GM15510 (cell line): ENCODE results near the gene CASTOR1.

ENCODE experiments used
- POLR2A ChIP-seq: IDR thresholded peaks from 3 replicates; pipeline ENCODE4 v1.6.1; 2011; ENCODE audit warnings: borderline replicate concordance; ENCODE audit not compliant: insufficient read length; ENCODE audit errors: extremely low read depth

Gene CASTOR1

DNA sequence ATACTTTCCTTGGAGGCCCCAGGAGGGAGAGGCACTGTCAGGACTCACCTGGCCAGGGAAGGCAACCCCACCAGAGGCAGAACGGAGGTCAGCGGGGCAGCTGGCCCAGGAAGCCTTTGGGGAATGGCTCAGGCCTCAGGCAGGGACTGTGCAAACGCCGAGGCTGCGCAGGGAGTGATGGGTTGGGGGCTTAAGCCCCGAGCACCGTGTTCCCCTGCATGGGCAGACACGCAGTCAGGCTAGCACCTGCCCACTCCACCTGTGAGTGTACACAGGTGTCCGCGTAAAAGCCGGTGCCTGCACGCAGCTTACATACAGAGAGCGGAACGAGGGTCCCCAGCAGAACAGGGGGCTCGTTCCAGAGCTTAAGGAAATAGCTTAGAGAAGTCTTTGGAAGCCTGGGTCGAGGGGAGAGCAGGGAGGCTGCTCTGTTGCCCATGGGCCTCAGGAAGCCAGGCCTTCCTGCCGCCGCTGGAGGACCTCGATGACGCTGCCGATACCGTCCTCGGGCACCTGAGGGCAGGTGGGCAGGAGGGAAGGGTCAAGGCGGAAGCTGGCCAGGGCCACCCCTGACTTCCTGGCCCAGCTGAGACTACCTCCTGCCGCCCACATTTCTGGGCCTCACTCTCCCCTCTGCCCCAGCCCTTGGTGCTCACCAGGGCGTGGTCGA is 4.0 kb downstream of the CASTOR1 start:
- no peak for TF ChIP-seq POLR2A

- TF ChIP-seq POLR2A: no peak
These were observed 4.6 kb downstream of the CASTOR1 start for GRCh38 chr22:30284666-30285065.

GRCh38 chr22:30284172-30284571 is 5.1 kb downstream of the CASTOR1 start:
- no peak for TF ChIP-seq POLR2A

DNA sequence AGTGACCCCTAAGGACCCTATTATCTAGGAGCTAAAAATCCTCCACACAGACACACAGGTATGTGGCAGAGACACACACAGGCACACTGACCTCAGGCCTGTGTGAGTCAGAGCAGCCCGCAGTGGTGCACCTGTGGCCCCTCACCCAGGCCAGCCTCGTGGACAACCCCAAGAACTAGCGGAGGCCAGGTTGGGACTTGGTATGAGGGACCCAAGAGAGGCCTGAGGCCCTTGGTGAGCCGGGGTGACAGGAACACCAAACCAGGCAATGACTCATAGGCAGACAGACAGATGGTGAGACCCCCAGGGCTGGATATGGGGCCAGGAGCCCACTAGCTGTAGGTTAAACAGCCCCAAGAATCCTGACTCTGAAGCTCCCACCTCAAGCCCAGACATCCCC is 6.0 kb downstream of the CASTOR1 start:
- TF ChIP-seq POLR2A: no peak

DNA sequence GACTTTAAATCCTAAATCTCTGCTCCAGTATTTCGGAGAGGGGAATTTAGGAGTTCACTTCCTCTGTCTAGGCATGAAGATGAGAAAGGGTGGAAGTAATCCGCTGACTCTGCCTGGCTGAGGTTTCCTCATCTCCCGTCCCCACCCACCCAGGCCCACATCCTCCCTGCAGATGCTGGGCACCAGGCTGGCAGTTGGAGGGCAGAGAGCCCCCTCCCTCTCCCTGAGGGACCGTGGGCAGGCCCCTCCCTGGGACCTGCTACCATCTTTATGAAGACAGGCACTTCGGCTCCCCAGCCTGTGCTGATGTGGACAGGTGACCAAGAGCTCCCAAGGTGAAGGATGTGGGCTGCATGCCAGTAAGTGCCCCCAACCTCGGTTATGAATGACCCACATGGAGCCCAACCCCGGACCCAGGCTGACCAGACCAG is 6.7 kb downstream of the CASTOR1 start:
- no peak for TF ChIP-seq POLR2A

GRCh38 chr22:30280505-30280904 is 8.8 kb downstream of the CASTOR1 start:
- no peak for TF ChIP-seq POLR2A

- no peak for TF ChIP-seq POLR2A
These were observed 9.4 kb downstream of the CASTOR1 start for GRCh38 chr22:30279932-30280331.

- TF ChIP-seq POLR2A: no peak
These were observed 10.1 kb downstream of the CASTOR1 start for GRCh38 chr22:30279046-30279788.

DNA sequence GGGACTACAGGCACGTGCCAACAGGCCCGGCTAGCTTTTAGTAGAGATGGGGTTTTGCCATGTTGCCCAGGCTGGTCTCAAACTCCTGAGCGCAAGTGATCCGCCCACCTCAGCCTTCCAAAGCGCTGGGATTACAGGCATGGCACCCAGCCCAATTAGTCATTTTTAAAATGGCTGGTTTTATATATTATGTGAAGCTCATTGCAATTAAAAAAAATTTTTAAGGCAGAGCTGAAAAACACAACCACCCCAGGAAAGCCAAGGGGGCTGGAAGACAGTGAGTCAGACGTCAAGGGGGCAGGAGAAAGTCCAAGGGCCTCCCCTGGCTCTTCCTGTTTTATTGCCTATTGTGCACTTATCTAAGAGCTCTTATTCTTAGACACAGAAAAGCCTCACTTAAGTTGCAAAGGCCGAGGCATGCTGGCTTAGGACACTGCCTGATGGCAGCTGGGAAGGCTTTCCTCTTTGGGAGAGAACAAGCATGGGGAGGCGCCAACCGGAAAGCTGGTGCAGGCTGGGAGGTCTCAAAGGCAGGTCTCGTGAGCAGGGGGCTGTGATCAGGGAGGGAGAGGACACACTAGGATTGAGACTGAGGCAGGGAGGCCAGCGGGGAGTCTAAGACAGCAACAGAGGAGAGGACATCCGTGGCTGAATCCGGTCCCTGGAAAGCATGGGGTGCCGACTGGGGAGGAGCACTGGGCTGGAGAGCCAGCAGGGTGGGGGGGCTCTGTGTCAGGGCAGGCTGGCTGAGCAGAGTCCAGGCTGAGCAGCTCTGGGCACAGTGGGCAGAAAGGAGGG is 11.6 kb downstream of the CASTOR1 start:
- TF ChIP-seq POLR2A: no peak

- no peak for TF ChIP-seq POLR2A
These were observed 13.3 kb downstream of the CASTOR1 start for GRCh38 chr22:30276039-30276438.

DNA sequence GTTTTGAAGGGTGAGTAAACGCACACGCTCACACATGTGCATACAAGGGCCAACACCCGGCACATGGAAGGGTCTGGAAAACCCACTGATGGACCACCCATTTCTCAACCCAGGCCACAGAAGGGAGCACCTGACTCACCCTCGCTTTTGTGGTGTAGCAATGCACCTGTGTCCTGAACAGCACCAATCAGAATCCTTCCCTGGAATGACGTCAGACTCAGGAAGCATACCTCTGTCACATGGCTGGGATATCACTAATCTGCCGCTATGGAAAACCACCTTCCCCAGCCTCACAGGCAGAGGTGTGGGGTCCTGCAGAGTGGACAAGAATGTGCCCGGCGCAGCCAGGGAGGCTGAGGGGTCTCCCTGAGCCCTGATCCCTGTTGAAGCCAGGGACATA is 13.7 kb downstream of the CASTOR1 start:
- no peak for TF ChIP-seq POLR2A

DNA sequence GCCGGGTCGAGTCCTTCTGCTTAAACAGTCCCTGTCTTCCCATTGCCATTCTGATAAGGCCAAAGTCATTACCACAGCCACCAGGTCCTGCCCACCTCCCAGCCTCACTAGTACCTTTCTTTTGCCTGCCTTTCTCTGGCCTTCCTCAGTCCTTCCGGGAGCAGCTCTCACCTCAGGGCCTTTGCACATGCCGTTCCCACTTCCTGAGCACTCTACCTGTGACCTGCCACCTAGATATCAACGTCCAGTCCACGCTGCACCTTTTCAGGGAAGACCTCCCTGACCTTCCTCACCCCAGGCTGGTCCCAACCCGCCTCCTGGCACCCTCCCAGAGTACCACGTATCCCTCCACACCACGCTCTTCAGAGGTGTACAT is 14.9 kb downstream of the CASTOR1 start:
- no peak for TF ChIP-seq POLR2A

- TF ChIP-seq POLR2A: no peak
These were observed 15.4 kb downstream of the CASTOR1 start for GRCh38 chr22:30273711-30274436.

DNA sequence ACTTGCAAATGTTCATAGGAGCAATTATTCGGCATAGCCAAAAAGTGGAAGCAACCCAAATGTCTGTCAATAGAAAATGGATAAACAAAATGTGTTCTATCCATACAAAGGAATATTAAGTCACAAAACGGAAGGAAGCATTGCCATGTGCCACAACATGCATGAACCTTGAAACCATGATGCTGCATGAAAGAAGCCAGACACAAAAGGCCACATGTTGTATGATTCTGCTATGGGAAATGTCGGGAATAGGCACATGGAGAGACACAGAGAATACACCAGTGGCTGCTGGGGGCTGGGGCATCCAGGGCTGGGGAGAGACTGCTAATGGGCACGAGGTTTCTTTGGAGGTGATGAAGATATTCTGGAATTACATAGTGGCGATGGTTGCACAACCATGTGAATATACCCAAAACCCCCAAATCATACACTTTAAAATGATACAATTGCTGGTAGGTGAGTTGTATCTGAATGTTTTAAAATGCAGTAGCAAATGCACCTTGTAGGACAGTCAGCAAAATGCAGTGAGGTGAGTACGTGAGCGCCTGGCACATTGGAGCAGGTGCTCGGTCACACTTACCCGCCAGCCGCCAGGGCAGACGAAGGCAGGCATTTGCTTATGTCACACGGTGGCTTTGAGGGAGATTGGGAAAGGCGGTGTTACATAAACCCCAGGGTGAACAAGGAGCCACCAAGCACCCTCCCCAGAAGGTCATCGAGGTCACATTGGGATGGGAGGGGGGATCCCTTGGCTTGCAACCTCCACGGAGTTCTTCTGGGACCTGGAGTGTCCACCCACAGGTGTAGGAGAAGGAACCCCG is 16.3 kb downstream of the CASTOR1 start:
- no peak for TF ChIP-seq POLR2A

- TF ChIP-seq POLR2A: no peak
These were observed 18.5 kb downstream of the CASTOR1 start for GRCh38 chr22:30270832-30271231.

GRCh38 chr22:30268331-30268730 is 21.0 kb downstream of the CASTOR1 start:
- no peak for TF ChIP-seq POLR2A
